Esophagus mucosa (tissue), 1 donor: ENCODE data around the gene GSTM1. TPM values are rescaled to one million over a fixed set of nuclear protein-coding genes. Genes with fewer than 3 reads are reported as not detected.

Source experiments
- ATAC-seq: fragments of 200-7000 bp; cut with Tn5 transposase; one replicate; pipeline ENCODE4 v1.9.1; 2020
- total RNA-seq: library from RNA; stranded (reverse); gene quantifications from one replicate; pipeline ENCODE4 v1.2.4, GENCODE V29; 2023
- donor health status: DM: yes; HTN: yes; CAD: no.

GSTM1 gene
- total RNA-seq, 1 donor from 2014 or later, result not detected

DNA sequence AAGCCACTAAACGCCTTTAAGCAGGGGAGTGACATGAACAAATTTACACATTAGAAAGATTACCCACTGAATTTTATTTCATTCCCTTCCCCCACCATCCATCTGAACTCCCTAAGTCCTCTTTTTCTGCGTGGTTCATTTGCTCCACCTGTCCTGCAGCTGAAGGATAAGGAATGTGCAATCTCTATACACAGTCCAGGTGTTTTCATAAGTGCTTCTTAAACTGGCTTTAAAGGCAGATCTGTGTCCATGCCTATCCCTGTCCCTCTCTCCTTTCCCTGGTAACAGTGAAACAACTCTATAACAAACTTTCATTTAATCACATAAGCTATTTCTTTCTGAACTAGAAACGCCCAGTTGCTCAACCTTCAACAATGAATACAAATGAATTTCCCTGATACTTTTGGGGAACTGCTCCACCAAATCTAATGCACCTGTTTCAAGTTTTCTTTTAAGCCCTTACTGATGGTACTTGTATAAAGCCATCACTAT, 44.8 kb downstream of the GSTM1 start:
- ATAC-seq, result peak; percentile 35

DNA sequence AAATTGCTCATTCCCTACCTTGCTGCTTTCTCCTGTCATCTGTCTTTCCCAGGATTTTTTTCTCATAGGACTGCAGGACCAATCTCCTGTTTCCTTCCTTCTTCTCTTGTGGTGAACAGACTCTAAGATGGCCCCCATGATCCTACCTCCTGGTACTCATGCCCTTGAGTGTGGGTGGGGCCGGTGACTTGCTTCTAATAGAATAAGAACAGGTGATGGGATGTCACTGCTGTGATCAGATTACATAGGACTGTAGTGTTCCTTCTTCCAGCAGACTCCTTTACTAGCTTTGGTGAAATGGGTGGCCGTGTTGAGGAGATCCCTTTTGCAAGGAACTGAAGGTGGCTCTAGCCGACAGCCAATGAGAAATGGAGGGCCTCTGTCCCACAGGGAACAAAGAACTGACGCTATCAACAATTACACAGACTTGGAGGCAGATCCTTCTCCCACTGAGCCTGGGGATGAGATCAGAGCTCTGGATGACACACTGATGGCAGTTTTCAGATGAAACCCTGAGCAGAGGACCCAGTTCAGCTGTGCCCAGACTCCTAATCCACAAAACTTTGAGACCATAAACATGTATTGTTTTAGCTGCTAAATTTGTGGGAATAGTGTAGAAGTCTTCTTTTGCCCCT, 45.7 kb downstream of the GSTM1 start:
- ATAC-seq, result no peak

DNA sequence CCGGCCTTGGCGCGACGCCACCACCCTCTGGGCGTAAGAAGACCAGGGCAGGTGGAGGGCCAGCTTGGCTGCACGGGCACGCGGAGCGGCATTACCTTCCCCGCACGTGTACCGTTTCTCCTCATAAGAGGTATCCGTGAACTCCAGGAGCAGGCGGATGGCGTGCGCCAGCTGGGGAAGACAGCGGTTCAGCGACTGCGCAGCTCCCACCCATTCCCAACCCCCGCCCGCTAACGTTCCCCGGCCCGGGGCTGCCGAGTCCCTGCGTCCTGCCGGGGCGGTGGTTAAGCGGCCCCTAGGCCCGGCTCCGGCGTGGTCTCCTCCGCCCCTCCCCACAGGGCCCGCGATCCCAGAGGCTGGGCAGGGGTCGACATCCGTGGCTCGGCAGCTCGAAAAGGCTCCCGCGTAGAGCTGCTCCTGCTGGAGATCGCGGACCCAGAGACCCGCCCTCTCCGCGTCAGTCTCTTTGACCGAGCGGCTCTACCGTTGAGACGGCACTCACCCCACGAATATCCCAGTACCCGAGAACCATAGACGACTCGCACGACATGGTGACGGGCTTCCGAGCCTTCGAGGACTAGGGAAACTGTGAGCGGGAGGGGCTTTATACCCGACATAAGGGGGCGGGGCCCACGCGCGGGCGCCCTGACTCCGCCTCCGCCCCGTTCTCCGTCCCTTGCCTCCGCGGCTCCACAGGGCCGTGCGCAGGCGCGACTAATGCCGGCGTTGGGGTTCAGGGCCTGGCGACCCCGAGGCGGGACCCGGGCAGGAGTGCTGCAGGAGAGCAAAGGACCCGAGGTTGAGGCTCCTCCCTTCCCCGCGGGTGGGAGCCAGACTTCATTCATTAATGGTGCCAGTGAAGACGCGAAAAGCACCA, 52.4 kb downstream of the GSTM1 start:
- ATAC-seq, result peak; percentile 96

DNA sequence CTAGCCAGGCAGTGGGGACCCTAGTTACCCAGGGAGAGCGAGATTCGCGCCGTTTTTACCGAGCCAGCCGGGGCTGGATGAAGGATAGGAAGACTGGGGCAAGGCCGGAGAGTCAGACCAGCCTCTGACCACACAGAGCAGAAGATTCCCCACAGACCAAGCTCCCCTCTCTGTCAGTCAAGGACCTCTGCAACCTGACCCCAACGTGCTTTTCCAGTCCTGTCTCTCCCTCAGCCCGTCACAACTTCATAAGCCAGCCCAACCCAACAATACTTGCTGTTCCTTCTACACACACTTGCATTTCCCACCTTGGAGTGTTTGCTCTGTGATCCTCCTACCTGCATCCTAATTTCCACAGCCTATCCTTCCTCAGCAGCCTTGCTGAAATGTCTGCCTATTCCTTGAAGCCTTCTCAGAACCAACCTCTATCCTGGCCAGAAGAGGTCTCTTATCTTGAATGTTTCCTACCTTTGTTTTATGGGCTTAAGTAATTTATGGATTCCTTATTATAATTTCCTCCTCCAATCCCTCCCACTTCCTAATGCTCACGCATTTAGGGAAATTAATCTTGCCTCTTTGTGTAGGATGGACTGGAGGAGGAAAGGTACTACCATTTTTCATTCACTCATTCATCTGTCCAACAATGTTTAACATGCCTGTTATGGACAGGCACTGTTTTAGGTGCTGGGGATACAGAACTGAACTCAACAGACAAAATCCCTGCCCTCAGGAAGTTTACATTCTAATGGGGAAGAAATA, 53.2 kb downstream of the GSTM1 start, which contains the start of gene GSTM3:
Gene GSTM3 (minus strand): TSS at position 424 of the 759 bp plus-strand sequence. CDS start 751 bp downstream, outside the sequence.
- ATAC-seq, result peak; percentile 35

Other genes with a start within 250 kb of the GSTM1 start
- not detected for gene SYPL2, start 221.3 kb upstream of the GSTM1 start, total RNA-seq
- 2.7 TPM for gene ATXN7L2, start 203.9 kb upstream of the GSTM1 start, total RNA-seq
- 7.2 TPM for gene CYB561D1, start 193.7 kb upstream of the GSTM1 start, total RNA-seq
- 1.2 TPM for gene AMIGO1, start 178.1 kb upstream of the GSTM1 start, total RNA-seq
- gene GPR61, start 147.9 kb upstream of the GSTM1 start, total RNA-seq, result not detected
- 10.5 TPM for gene GNAI3, start 139.2 kb upstream of the GSTM1 start, total RNA-seq
- not detected for gene GNAT2, start 68.2 kb upstream of the GSTM1 start, total RNA-seq
- 16.5 TPM for gene AMPD2, start 68.0 kb upstream of the GSTM1 start, total RNA-seq
- 27.3 TPM for gene GSTM4, start 31.7 kb upstream of the GSTM1 start, total RNA-seq
- 17.7 TPM for gene GSTM2, start 19.8 kb upstream of the GSTM1 start, total RNA-seq
- gene GSTM5, start 24.4 kb downstream of the GSTM1 start, total RNA-seq, result 0.36 TPM
- gene GSTM3, start 53.2 kb downstream of the GSTM1 start, total RNA-seq, result 19.4 TPM
- gene EPS8L3, start 76.1 kb downstream of the GSTM1 start, total RNA-seq, result not detected
- gene CSF1, start 223.0 kb downstream of the GSTM1 start, total RNA-seq, result 4.6 TPM